Stimulated activated CD4-positive, alpha-beta T cell treated with anti-CD3 and anti-CD28 coated beads, Interleukin-4, amount 100 ng/mL, for 1 hour (primary cell): ENCODE results near the gene FN1.

Experiments
- DNase-seq: peaks from one replicate; pipeline ENCODE4 v3.0.0-alpha.2; 2020

Gene FN1

DNA sequence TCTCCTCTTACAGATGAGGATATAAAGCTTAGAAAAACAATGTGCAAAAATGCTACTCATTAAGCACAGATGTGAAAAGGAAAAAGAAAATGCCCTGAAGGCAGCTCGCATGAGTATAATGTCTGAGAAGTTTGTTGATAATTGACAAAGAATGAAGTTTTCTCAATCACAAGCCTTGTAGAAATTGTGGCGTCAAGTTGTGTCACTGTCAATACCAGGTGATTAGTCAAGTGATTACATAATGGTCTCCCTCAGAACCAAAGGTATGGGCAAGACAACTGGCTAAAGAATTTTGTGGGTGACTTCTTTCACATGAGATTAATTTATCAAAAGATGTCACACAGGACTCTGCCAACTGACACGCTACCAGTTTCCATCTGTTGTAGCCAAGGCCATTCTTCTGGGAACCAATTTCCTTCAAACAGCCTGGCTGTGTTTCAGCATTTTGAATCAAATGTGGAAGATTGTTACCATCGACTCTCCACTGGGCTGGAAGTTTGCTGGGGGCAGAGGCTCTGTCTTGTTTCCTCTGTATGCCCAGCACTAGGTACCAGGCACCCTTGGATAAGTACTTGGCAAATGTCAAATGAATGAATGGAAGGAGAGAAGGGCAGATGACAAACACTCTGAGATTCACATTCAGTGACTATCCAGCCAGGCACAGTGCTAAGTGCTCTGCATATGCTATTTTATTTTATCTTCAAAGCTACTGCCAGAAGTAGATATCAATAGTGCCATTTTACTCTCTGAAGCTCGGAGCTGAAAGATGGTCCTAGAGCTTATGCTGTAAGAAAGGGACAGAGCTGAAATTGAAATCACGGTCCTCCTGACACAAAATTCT, 5.9 kb upstream of the FN1 start:
- DNase-seq, result no peak

DNA sequence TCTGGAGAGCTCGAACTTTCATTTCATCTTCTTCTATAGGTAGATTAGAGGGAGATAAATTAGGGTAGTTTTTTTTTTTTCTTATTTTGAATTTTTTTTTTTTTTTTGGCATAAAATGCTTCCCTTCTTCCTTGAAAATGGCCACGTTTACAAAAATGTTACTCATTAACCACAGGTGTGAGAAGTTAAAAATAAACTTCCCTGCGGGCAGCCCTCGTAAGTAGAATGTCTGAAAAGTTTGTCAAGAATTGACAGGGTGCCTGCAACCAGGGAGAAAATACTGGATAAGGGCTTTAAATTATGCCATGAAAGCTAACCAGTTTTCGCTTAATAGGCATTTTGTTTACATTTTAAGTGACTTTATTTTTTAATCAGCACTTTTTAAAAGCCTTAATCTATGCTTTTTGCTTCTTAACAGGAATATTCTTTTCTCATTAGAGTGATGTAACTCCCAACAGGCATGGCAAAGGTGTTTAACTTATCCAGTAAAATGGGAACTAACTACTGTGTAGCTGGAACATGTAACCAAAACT, 4.2 kb upstream of the FN1 start:
- DNase-seq, result no peak

DNA sequence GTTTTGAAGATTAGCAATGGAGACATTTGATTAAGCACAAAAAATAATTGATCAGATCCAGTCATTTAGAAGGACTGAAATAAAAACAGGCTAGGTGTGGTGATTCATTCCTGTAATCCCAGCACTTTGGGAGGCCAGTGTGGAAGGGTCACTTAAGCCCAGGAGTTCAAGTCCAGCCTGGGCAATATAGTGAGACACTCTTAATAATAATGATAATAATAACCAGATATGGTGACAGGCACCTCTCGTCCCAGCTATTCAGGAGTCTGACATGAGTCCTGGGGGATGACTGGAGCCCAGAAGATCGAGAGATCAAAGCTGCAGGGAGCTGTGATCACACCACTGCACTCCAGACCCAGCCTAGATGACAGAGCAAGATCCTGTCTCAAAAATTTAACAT, 3.5 kb upstream of the FN1 start:
- DNase-seq, result no peak

DNA sequence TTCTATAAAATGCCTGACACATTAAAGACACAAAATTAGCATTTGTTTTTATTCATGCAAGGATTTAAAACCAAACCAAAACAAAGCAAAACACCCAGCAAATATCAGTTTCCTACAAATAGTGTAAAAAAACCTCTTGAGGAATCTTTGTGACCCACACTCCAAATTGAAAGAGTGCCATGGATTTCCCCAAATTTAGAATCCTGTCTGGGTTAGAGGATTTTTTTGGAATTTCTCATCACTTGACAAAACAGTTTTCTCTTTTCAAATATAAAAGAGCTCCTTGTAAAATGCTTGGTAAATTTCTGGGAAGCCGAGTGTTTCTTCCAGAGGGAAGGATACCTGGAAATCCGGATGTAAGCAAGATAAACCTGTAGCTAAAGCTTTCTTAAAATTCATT, 1.7 kb upstream of the FN1 start:
- DNase-seq, result no peak

- DNase-seq, result peak; percentile 5
Measured at GRCh38 chr2:215436705-215437565, 1.1 kb upstream of the FN1 start.

DNA sequence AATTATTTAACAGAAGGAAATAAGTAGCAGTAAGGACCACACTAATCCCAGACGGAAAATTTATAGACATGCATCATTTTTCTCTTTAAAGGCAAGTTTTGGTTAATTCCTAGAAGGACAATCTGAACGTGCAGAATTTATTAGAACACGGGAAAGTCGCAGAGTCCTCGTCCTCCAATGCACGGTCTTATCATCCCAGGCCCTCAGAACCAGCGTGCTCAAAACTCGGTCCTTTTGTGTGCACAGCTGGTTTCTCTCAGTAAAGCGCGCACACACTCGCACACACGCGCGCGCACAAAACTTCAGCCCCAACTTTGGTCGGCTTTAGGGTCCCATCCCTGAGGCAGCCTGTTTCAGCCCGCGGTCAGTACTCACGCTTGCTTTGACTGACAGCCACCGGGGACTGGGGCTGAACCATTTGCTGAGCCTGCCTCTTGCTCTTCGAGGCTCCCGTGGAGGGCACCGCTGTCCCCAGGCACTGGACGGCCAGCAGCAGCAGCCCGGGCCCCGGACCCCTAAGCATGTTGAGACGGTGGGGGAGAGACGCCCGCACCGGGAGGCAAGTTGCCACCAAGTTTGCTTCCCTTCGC, 493 bp downstream of the FN1 start:
- peak; percentile 6 for DNase-seq

- no peak for DNase-seq
Measured at GRCh38 chr2:215434447-215435279, 1.2 kb downstream of the FN1 start.

DNA sequence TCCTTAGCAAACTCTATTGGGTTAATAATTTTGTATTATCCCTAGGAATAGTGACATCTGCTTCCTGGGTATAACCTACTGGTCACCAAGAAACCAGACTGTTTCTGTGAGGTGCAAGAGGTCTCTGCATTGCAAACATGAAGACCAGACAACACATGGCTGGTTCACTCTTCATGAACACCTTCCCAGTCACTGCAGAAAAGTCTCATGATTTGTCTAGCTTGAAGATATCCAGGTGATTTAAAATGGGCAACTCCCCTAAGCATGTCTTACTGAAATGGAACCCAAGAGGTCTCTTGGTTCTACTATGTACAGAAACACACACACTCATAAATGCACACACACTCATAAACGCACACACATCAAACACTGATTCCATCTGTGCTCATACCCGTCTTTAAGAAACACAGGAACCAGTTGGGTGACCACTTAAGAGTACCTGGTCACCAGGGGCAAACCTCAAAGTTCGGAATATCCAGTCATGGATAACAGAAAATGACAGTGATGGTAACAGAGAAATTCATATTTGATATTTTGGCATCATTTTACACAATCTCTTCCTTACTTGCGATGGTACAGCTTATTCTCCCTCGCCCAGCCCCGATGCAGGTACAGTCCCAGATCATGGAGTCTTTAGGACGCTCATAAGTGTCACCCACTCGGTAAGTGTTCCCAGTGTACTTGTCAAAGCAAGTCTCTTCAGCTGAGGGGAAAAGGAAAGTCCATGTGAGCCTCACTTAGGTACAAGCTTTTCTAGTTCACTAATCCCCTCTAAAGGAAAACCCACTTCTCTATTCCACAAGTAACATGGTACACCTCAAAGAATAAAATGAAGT, 2.9 kb downstream of the FN1 start:
- DNase-seq, result no peak

DNA sequence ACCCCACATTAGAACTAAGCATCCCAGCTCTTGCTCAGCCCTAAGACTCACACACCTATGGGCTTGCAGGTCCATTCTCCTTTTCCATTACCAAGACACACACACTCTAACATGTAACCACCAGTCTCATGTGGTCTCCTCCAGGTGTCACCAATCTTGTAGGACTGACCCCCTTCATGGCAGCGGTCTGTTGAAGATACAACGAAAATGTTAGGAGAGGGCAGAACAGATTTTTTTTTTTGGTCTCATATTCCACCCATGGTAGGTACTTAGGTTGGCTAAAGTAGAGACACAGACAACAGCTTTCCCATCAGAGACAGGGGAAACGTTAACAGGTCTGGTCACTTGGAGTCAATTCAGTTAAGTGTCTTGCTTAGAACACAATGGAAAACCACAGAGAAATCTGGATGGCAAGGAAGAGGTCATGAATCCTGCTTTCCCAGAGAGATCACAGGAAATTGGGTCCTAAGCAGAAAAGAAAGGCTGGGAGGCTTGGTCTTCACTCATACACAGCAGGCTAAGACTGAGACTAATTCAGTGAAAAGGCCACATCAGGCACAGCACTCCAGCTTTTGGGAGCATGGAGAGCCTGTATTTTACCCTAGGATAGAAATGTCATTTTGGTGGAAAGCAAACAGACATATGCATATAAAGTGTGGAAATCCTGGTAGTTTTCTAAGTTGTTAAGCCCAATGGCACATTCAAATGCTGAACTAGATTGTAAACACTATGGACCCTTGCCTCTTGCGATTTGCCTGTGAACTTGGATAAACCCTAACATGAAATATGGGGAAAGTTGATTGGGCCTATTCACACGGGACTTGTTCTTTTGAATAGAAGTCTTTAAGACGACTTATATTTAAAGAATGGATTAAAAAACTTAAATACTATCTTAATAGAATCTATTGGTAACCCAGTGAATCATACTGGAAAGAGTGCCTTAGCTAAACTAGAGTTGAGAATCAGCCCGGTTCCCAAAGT, 3.8 kb downstream of the FN1 start:
- no peak for DNase-seq

DNA sequence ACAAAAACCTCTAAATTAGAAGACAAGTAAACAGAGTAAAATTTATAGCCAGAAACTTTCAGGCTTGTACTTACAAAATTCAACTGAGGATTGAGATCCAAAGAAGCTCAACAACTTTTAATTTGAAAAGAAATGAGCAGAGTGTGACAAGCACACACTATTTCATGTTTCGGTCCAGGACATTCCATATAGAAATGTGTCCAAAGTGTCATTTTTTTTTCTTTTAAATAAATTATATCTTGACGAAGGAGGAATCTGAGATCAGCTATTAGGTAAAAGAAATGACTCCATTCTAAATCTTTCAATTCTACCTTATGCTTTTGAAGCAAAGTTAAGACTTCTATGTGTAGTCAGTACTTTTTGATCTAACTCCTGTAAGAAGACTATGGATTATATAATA, 4.6 kb downstream of the FN1 start:
- DNase-seq, result no peak

- no peak for DNase-seq
Measured at GRCh38 chr2:215430528-215431187, 5.2 kb downstream of the FN1 start.

DNA sequence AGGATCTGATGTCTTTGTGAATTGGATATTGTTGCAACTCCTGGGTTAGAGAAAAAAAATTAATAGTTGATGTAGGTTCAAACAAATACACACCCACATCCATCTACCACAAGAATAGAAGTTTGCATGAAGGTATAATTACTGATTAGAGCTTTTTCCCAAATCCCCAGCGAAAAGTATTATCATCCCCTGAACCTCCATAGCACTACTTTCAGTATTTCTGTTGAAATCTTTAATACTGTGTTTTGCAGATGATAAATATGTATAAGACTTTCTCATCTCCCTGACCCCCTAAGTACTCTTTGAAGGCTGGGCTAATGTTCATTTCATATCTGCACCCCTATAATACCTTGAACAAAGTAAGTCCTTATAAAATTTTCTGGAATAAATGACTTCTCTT, 6.4 kb downstream of the FN1 start:
- DNase-seq, result no peak

DNA sequence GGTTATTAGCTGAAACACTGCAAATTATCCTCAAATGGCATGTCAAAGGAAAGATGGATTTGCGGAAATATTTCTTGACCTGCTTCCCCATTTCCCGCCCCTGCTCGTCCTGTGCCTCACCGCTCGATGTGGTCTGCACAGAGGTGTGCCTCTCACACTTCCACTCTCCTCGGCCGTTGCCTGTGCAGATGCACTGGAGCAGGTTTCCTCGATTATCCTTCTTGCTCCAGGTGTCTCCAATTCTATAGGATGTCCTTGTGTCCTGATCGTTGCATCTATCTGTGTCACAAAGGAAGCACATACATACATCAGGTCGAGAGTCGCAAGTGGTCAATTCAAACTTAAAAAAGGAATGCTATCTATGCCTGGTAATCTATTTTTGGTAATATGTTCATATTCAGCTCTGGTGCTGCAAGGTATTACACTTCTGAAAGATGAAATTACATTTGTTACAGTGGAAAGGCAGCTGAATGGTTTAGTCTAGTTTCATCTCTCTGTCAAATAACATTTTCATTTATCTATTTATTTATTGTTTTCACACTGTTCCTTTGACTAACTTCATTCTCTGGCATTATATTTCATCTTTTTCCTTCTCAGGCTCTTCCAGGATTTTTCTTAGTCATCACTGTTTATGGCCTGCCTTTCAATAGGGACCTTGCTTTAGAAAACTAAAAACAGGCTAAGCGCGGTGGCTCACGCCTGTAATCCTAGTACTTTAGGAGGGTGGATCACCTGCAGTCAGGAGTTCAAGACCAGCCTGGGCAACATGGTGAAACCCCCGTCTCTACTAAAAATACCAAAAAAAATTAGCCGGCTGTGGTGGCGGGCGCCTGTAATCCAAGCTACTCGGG, 7.6 kb downstream of the FN1 start:
- DNase-seq, result no peak

DNA sequence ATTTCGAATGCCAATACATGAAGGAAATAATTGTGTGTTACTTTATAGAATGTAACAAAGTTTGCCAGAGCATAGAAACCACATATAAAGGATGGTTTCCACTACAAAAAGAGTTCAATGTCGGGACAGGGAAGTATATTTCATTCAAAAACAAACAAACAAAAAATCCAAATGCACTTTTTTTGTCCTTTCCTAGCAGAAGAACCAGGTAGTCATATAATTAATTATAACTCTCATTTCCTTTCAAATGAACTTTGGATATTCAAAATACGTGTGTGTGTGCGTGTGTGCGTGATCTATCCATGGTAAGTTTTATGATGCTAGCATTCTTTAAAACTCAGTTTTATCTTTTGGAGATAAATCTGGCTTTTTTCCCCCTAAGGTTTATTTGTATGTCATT, 8.3 kb downstream of the FN1 start:
- no peak for DNase-seq

GRCh38 chr2:215425021-215425782, 10.7 kb downstream of the FN1 start:
- no peak for DNase-seq

DNA sequence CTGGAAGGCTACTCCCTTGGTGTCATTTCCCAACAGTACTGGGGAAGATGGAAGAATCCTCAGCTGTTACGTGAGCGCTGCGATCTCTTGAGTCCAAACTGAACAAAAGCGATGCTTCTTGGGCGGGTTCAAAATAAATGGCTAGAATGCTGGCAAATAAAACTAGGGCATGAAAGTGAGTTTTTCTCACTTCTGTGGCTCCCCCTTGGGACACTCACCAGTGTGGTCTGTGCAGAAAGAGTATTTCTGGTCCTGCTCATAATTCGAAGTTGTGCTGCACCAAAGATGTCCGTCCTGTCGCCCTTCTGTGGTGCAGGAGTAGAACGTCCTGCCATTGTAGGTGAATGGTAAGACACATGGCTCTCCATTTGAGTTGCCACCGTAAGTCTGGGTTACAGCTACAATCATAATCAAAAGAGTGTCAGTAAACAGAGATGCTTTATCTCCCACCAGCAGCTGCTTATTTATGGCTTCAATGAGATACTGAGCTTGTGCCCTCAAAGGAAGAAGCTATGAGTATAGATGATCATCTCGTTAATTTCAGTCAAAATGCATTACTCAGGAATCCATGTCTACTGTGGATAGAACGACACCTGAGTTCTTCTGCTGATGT, 11.8 kb downstream of the FN1 start:
- DNase-seq, result no peak

DNA sequence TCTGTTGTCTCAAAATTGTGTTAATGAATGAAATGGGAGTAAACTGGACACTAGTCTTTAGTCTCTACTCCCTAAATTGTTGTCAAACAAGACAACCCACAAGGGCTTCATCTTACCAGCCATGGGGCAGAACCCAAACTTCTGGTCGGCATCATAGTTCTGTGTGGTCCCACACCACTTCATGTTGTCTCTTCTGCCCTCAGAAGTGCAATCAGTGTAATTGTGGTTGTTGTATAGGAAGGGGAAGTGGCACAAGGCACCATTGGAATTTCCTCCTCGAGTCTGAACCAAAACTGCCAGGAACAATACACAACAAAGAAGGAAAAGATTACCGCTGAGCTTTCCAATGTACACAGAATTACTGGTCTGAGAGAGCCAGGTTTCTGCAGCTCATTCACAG, 12.6 kb downstream of the FN1 start:
- DNase-seq, result no peak

DNA sequence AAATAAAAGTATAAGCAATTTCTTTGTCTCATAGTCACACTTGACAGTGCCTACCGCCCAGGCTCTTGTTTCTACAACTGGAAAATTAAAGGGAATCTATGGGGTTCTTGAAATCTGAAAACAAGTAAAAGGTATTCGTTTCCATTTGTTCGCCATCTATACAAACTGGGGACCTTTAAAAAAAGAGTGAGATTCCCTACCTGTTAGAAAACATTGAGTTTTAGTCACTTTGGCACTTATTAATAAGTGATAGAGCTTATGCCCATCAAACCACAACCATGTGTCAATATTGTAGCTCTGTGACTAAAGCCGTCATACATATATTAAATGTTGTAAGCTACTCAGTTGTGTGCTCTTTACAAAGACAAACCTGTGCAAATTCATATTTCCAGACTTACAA, 13.2 kb downstream of the FN1 start:
- no peak for DNase-seq
